Ammon's horn (tissue), 1 donor: ENCODE data around the gene JAK3.
"Not testable (repeated sequence)": the region's sequence is repeated elsewhere in the genome, so short reads cannot be mapped to it uniquely, and the experiment has no call there.

Source experiments
- DNase-seq: peaks from one replicate; pipeline ENCODE4 v3.0.0-alpha.2; 2016; ENCODE audit warnings: low spot score

The JAK3 gene

DNA sequence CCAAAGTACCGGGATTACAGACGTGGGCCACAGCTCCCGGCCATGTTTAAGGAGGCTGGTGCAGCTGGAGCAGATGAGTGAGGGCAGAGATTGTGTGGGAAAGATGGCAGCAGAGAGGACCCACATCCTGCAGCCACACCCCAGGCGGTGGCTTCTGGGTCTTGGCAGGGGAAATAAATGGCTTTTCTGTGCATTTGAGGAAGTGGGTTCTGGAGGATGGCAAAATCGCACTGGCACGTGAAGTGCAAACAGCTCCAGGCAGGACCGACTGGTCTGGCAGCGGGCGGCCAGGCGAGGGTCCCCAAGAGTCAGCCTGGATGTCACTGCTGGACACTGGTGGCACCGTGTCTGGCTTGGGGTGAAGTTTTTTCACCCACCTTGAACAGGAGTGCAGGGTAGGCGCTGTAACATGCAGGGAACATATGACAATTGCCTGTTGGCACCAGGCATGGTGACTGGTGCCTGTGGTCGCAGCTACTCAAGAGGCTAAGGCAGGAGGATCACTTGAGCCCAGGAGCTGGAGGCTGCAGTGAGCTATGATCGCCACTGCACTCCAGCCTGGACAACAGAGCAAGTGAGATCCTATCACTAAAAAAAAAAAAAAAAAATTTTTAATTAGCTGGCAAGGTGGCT is 44.4 kb downstream of the JAK3 start:
- DNase-seq, result no peak

GRCh38 chr19:17802137-17802858 is 45.5 kb downstream of the JAK3 start:
- DNase-seq, result no peak

- DNase-seq, result not testable (repeated sequence)
These were observed 49.2 kb downstream of the JAK3 start for GRCh38 chr19:17798599-17798998.

- no peak for DNase-seq
These were observed 50.2 kb downstream of the JAK3 start for GRCh38 chr19:17797424-17798201.

DNA sequence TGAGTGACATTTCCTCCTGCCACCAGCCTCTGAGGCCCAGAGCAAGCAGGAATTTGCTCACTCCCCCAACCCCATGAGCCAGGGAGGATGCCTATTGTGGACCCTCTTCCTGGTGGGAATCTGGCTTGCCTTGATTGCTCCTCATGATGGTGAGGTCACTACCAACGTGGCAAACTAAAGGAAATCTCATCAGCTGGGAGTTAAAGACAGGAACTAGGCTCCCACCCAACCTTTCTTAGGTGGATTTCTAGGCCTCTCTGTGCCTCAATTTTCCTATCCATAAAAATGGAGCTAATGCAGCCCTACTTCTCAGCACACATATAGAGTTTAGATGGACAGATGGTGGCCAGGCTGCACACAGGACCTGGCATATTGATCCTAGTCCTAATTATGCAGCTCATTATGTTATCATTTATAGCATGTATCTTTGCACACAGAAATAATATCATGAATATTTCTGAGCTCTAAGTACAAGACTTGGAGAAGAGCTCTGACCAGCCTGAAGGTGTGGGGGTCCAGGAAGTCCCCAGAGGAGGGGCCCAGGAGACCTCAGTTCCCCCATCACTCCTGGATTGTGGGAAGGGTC is 50.9 kb downstream of the JAK3 start:
- DNase-seq, result no peak

- no peak for DNase-seq
These were observed 51.6 kb downstream of the JAK3 start for GRCh38 chr19:17796013-17796837.

- DNase-seq, result no peak
These were observed 52.3 kb downstream of the JAK3 start for GRCh38 chr19:17795495-17795856.

DNA sequence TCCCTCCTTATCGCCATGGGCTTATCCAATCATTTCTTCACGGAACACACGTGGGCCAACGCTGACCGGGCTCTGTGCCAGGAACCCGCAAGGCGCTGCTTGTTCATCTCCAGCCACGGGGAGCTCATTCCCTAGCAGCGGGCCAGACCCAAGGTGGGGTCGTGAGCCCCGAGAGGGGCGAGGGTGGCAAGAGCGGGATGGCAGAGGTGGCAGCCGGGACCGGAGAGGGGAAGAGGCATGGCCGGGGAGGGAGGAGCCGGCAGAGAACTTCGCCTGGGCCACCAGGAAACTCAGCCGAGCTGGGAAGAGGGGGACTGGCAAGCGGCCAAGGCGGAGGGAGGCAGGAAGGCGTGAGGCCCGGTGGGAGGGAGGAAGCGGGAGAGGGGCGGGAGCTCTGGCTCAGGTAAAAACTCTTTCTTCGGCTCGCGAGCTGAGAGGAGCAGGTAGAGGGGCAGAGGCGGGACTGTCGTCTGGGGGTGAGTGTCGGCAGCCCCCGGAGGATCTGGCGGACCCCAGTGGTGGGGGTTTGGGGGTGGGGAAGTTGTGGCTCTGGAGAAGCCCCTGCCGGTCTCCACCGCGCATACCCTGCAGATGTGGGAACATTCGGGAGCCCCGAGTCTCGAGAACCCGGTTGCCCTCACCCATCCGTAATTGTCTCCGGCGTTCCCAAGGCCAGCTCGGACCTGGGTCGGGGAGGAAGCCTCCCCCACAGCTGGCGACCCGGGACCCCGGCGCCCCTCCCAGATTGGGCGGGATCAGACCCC is 52.9 kb downstream of the JAK3 start, which contains the start of gene B3GNT3:
TSS of gene B3GNT3 (plus strand) at position 408 of the 764 bp plus-strand sequence. CDS start 12,670 bp downstream, outside the sequence.
- DNase-seq, result no peak

GRCh38 chr19:17794412-17794730 is 53.4 kb downstream of the JAK3 start:
- DNase-seq, result no peak

- DNase-seq, result no peak
These were observed 57.6 kb downstream of the JAK3 start for GRCh38 chr19:17790059-17790780.

DNA sequence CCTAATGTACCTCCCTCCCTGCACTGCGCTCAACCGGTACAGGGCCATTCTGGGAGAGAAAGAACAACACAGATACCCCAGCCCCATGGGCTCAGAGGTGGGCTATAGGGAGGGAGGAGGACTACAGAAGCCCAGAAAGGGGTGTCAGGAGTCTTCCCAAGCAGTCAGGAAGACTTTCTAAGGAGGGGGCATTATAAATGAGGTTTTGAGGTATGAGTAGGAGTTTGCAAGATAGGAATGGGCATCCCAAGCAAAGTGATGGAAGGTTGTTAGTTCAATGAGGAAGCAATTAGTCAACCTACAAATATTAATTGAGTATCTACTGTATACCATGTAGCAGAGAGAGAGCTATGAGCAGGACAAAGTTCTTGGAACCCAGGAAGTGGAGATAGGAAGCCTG is 59.1 kb downstream of the JAK3 start:
- DNase-seq, result no peak

DNA sequence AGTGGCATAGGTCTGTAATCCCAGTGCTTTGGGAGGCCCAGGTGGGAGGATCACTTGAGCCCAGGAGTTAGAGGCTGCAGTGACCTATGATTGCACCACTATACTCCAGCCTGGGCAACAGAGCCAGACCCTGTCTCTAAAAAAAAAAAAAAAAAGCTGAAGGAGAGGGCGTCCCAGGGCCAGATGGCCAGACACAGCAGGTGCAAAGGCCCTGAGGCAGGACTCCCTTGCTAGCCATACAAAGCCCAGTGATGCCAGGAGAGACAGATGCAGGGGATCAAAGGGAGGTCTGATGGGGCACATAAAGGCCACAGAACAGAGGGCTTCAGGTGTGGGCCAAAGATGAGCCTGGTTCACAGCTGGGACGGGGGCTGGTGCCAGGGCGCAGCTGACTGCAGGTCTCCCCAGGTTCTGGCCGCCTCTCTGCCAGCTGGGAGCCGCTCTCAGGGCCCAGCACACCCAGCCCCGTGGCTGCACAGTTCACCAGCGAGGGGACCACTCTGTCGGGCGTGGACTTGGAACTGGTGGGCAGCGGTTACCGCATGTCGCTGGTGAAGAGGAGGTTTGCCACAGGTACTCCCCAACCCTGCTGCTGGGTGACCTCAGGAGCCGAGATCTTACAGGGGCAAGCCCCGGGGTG is 60.4 kb downstream of the JAK3 start:
- DNase-seq, result no peak

DNA sequence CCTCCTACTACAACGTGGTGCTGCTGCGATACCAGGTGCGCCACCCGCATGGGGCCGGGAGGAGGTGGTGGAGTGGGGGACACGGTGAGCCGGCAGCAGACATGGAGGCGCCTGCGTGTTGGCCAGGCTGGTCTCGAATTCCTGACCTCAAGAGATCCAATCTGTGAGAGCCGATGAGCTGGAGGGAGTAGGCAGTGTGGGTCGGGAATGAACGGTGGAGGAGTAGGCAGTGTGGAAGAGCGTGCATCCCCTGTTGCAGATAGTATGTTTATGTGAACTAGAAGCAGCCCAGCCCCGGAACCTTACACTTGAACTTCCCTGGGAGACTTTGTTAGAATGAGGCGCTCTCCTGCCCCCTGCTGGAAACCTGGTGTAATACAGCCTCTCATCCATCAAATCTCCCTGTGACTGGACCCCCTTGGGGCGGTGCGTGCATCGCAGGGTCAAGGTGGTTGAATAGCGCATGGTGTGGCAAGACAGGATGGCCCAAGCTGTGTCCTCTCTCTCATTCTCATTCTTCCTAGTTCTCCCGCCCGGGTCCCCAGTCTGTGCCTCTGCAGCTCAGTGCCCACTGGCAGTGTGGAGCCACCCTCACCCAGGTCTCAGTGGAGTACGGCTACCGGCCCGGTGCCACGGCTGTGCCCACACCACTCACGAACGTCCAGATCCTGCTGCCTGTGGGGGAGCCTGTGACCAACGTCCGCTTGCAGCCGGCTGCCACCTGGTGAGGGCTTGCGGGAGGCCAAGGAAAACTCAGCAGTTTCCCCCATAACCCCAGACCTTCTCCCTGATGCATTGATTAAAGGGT is 63.4 kb downstream of the JAK3 start:
- DNase-seq, result peak; percentile 73

DNA sequence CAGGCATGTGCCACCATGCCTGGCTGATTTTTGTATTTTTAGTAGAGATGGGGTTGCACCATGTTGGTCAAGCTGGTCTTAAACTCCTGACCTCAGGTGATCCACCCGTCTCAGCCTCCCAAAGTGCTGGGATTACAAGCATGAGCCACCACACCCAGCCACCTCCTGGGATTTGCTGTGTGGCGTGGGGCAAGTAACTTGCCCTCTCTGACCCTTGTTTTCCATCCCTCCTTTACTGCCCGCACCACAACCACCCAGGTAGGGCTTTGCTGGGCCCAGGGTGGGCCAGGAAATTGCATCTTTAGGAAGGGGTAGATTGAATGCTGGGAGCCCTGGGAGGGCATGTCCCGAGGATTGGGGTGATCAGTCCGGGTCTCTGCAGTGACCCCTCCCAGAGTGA is 64.1 kb downstream of the JAK3 start:
- DNase-seq, result not testable (repeated sequence)

DNA sequence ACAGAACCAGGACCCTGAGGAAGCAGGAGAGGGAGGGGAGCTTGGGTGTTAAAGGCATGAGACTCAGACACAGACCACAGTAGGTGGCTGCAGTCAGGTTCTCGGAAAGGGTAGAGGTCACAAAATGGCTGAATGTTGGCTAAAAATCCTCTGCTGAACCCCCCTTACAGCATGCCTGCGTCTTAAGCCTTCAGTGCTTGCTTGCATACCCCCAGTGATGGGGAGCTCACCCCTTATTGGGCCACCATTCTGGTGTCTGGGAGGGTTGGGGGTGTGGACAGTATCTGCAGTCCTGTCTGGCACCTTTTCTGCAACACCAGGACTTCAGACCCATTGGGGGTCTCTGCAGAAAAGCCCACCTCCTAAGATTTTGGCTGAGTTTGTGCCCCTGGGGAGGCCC is 67.0 kb downstream of the JAK3 start:
- no peak for DNase-seq

- peak; percentile 85 for DNase-seq
These were observed 68.5 kb downstream of the JAK3 start for GRCh38 chr19:17778968-17779929.

DNA sequence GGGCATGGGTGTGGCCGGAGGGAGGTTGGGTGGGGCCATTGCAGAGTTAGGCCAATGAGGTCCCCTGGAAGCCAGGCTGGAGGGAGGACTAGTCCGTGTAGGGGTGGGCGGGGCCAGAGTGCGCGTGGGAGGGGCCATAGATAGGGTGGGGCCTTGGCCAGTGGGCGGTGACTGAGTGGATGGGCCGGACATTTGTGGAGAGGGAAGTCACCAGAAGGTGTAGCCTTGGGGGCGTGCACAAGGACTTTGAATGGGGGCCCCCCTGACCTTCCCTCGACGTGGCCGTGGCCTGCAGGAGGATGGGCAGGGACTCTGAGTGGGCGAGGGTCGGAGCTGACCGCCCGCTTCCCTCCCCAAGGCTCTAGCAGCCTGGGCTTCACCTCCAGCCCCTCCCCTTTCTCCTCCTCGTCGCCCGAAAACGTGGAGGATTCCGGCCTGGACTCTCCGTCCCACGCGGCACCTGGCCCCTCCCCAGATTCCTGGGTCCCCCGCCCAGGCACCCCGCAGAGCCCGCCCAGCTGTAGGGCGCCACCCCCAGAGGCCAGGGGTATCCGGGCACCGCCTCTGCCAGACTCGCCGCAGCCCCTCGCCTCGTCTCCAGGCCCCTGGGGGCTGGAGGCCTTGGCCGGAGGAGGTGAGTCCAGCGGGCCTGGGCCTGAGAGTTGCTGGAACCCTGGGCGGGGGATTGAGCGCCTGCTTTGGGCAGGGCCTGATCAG is 69.4 kb downstream of the JAK3 start:
- DNase-seq, result no peak
